ENCODE measurements around the gene ASCC1.
"Not testable (repeated sequence)": the region's sequence is repeated elsewhere in the genome, so short reads cannot be mapped to it uniquely, and the experiment has no call there.

ASCC1 gene

GRCh38 chr10:72221278-72221677, 5.2 kb upstream of the ASCC1 start:
- Histone ChIP-seq H3K27ac (ENCODE audit: low read depth in 2 of 2, low read length in 2 of 2) (no peak overlapping the region), H3K4me3 (ENCODE audit: low read length in 2 of 2) (no peak overlapping the region)

GRCh38 chr10:72220637-72221036, 4.6 kb upstream of the ASCC1 start:
- Histone ChIP-seq H3K27ac (ENCODE audit: low read depth in 2 of 2, low read length in 2 of 2) (no peak overlapping the region), H3K9ac (ENCODE audit: low read depth in 1 of 2, low read length in 2 of 2) (no peak overlapping the region), H3K4me3 (ENCODE audit: low read length in 2 of 2) (no peak overlapping the region), H3K27me3 (ENCODE audit: control insufficient read depth in 2 of 2, insufficient read depth in 2 of 2, low read length in 2 of 2) (no peaks in the 10 kb centered on the region), H3K36me3 (ENCODE audit: control insufficient read depth in 2 of 2, insufficient read depth in 2 of 2, low read length in 2 of 2) (peaks cover 10 to 11% of the 10 kb centered on the region in 2 donors), H3K9me3 (ENCODE audit: control insufficient read depth in 2 of 2, low read length in 2 of 2) (no peaks in the 10 kb centered on the region), H3K4me1 (ENCODE audit: control insufficient read depth in 2 of 2, insufficient read depth in 2 of 2, low read length in 2 of 2) (peaks cover 3 to 16% of the 10 kb centered on the region in 2 donors)

More at GRCh38 chr10:72221278-72221677, 5.2 kb upstream of the ASCC1 start:
- H3K9me3 ChIP-seq (ENCODE audit: control insufficient read depth in 2 of 2, low read length in 2 of 2), result no peaks in the 10 kb centered on the region
- no peak overlapping the region for H3K9ac ChIP-seq (ENCODE audit: low read depth in 1 of 2, low read length in 2 of 2)
- peaks cover 10 to 11% of the 10 kb centered on the region in 2 donors for H3K36me3 ChIP-seq (ENCODE audit: control insufficient read depth in 2 of 2, insufficient read depth in 2 of 2, low read length in 2 of 2)
- H3K4me1 ChIP-seq (ENCODE audit: control insufficient read depth in 2 of 2, insufficient read depth in 2 of 2, low read length in 2 of 2), result peaks cover 3 to 16% of the 10 kb centered on the region in 2 donors
- H3K27me3 ChIP-seq (ENCODE audit: control insufficient read depth in 2 of 2, insufficient read depth in 2 of 2, low read length in 2 of 2), result no peaks in the 10 kb centered on the region

GRCh38 chr10:72219235-72219814, 3.2 kb upstream of the ASCC1 start:
- Histone ChIP-seq H3K9me3 (ENCODE audit: control insufficient read depth in 2 of 2, low read length in 2 of 2) (no peaks in the 10 kb centered on the region), H3K4me3 (ENCODE audit: low read length in 2 of 2) (no peak overlapping the region), H3K27ac (ENCODE audit: low read depth in 2 of 2, low read length in 2 of 2) (peak overlapping the region in 1 of 2 donors; percentile 5), H3K36me3 (ENCODE audit: control insufficient read depth in 2 of 2, insufficient read depth in 2 of 2, low read length in 2 of 2) (peaks cover 4 to 7% of the 10 kb centered on the region in 2 donors), H3K9ac (ENCODE audit: low read depth in 1 of 2, low read length in 2 of 2) (no peak overlapping the region), H3K27me3 (ENCODE audit: control insufficient read depth in 2 of 2, insufficient read depth in 2 of 2, low read length in 2 of 2) (no peaks in the 10 kb centered on the region), H3K4me1 (ENCODE audit: control insufficient read depth in 2 of 2, insufficient read depth in 2 of 2, low read length in 2 of 2) (peaks cover 3 to 16% of the 10 kb centered on the region in 2 donors)

GRCh38 chr10:72218726-72219125, 2.6 kb upstream of the ASCC1 start:
- Histone ChIP-seq H3K9me3 (ENCODE audit: control insufficient read depth in 2 of 2, low read length in 2 of 2) (no peaks in the 10 kb centered on the region), H3K36me3 (ENCODE audit: control insufficient read depth in 2 of 2, insufficient read depth in 2 of 2, low read length in 2 of 2) (peaks cover 2 to 4% of the 10 kb centered on the region in 2 donors), H3K9ac (ENCODE audit: low read depth in 1 of 2, low read length in 2 of 2) (peak overlapping the region in 1 of 2 donors; percentile 29), H3K27me3 (ENCODE audit: control insufficient read depth in 2 of 2, insufficient read depth in 2 of 2, low read length in 2 of 2) (no peaks in the 10 kb centered on the region), H3K4me3 (ENCODE audit: low read length in 2 of 2) (no peak overlapping the region), H3K27ac (ENCODE audit: low read depth in 2 of 2, low read length in 2 of 2) (peak overlapping the region; percentile 18 to 35), H3K4me1 (ENCODE audit: control insufficient read depth in 2 of 2, insufficient read depth in 2 of 2, low read length in 2 of 2) (peaks cover 3 to 16% of the 10 kb centered on the region in 2 donors)

- Histone ChIP-seq H3K4me1 (ENCODE audit: control insufficient read depth in 2 of 2, insufficient read depth in 2 of 2, low read length in 2 of 2) (peaks cover 3 to 16% of the 10 kb centered on the region in 2 donors), H3K9ac (ENCODE audit: low read depth in 1 of 2, low read length in 2 of 2) (peak overlapping the region in 1 of 2 donors; percentile 29)
Measured at GRCh38 chr10:72218325-72218724, 2.2 kb upstream of the ASCC1 start.

GRCh38 chr10:72211832-72212231, 4.2 kb downstream of the ASCC1 start:
- not testable (repeated sequence) for H3K9ac ChIP-seq (ENCODE audit: low read depth in 1 of 2, low read length in 2 of 2); H3K4me1 ChIP-seq (ENCODE audit: control insufficient read depth in 2 of 2, insufficient read depth in 2 of 2, low read length in 2 of 2); H3K27ac ChIP-seq (ENCODE audit: low read depth in 2 of 2, low read length in 2 of 2); H3K9me3 ChIP-seq (ENCODE audit: control insufficient read depth in 2 of 2, low read length in 2 of 2); H3K27me3 ChIP-seq (ENCODE audit: control insufficient read depth in 2 of 2, insufficient read depth in 2 of 2, low read length in 2 of 2); H3K4me3 ChIP-seq (ENCODE audit: low read length in 2 of 2)
- H3K36me3 ChIP-seq (ENCODE audit: control insufficient read depth in 2 of 2, insufficient read depth in 2 of 2, low read length in 2 of 2), result peaks cover 9 to 17% of the 10 kb centered on the region in 2 donors

More at GRCh38 chr10:72218325-72218724, 2.2 kb upstream of the ASCC1 start:
- peaks cover 0 to 4% of the 10 kb centered on the region in 2 donors for H3K36me3 ChIP-seq (ENCODE audit: control insufficient read depth in 2 of 2, insufficient read depth in 2 of 2, low read length in 2 of 2)
- H3K27ac ChIP-seq (ENCODE audit: low read depth in 2 of 2, low read length in 2 of 2), result peak overlapping the region; percentile 18 to 35
- H3K27me3 ChIP-seq (ENCODE audit: control insufficient read depth in 2 of 2, insufficient read depth in 2 of 2, low read length in 2 of 2), result no peaks in the 10 kb centered on the region
- H3K9me3 ChIP-seq (ENCODE audit: control insufficient read depth in 2 of 2, low read length in 2 of 2), result no peaks in the 10 kb centered on the region
- H3K4me3 ChIP-seq (ENCODE audit: low read length in 2 of 2), result peak overlapping the region in 1 of 2 donors; percentile 39

GRCh38 chr10:72211381-72211780, 4.7 kb downstream of the ASCC1 start:
- H3K27ac ChIP-seq (ENCODE audit: low read depth in 2 of 2, low read length in 2 of 2); H3K4me1 ChIP-seq (ENCODE audit: control insufficient read depth in 2 of 2, insufficient read depth in 2 of 2, low read length in 2 of 2); H3K9ac ChIP-seq (ENCODE audit: low read depth in 1 of 2, low read length in 2 of 2); H3K27me3 ChIP-seq (ENCODE audit: control insufficient read depth in 2 of 2, insufficient read depth in 2 of 2, low read length in 2 of 2); H3K9me3 ChIP-seq (ENCODE audit: control insufficient read depth in 2 of 2, low read length in 2 of 2); H3K4me3 ChIP-seq (ENCODE audit: low read length in 2 of 2): not testable (repeated sequence)
- peaks cover 12 to 19% of the 10 kb centered on the region in 2 donors for H3K36me3 ChIP-seq (ENCODE audit: control insufficient read depth in 2 of 2, insufficient read depth in 2 of 2, low read length in 2 of 2)

- not testable (repeated sequence) for H3K27me3 ChIP-seq (ENCODE audit: control insufficient read depth in 2 of 2, insufficient read depth in 2 of 2, low read length in 2 of 2); H3K9me3 ChIP-seq (ENCODE audit: control insufficient read depth in 2 of 2, low read length in 2 of 2); H3K27ac ChIP-seq (ENCODE audit: low read depth in 2 of 2, low read length in 2 of 2); H3K9ac ChIP-seq (ENCODE audit: low read depth in 1 of 2, low read length in 2 of 2); H3K4me1 ChIP-seq (ENCODE audit: control insufficient read depth in 2 of 2, insufficient read depth in 2 of 2, low read length in 2 of 2); H3K4me3 ChIP-seq (ENCODE audit: low read length in 2 of 2)
- H3K36me3 ChIP-seq (ENCODE audit: control insufficient read depth in 2 of 2, insufficient read depth in 2 of 2, low read length in 2 of 2), result peaks cover 12 to 24% of the 10 kb centered on the region in 2 donors
Measured at GRCh38 chr10:72208526-72208925, 7.5 kb downstream of the ASCC1 start.

GRCh38 chr10:72206511-72207229, 9.4 kb downstream of the ASCC1 start:
- no peak overlapping the region for H3K9ac ChIP-seq (ENCODE audit: low read depth in 1 of 2, low read length in 2 of 2)
- H3K27ac ChIP-seq (ENCODE audit: low read depth in 2 of 2, low read length in 2 of 2), result no peak overlapping the region
- no peaks in the 10 kb centered on the region for H3K4me1 ChIP-seq (ENCODE audit: control insufficient read depth in 2 of 2, insufficient read depth in 2 of 2, low read length in 2 of 2)
- H3K4me3 ChIP-seq (ENCODE audit: low read length in 2 of 2), result no peak overlapping the region
- peaks cover 12 to 28% of the 10 kb centered on the region in 2 donors for H3K36me3 ChIP-seq (ENCODE audit: control insufficient read depth in 2 of 2, insufficient read depth in 2 of 2, low read length in 2 of 2)
- H3K27me3 ChIP-seq (ENCODE audit: control insufficient read depth in 2 of 2, insufficient read depth in 2 of 2, low read length in 2 of 2), result no peaks in the 10 kb centered on the region
- H3K9me3 ChIP-seq (ENCODE audit: control insufficient read depth in 2 of 2, low read length in 2 of 2), result no peaks in the 10 kb centered on the region

- Histone ChIP-seq H3K9me3 (ENCODE audit: control insufficient read depth in 2 of 2, low read length in 2 of 2) (no peaks in the 10 kb centered on the region), H3K4me3 (ENCODE audit: low read length in 2 of 2) (no peak overlapping the region), H3K27me3 (ENCODE audit: control insufficient read depth in 2 of 2, insufficient read depth in 2 of 2, low read length in 2 of 2) (no peaks in the 10 kb centered on the region), H3K36me3 (ENCODE audit: control insufficient read depth in 2 of 2, insufficient read depth in 2 of 2, low read length in 2 of 2) (peaks cover 7 to 29% of the 10 kb centered on the region in 2 donors), H3K27ac (ENCODE audit: low read depth in 2 of 2, low read length in 2 of 2) (no peak overlapping the region), H3K9ac (ENCODE audit: low read depth in 1 of 2, low read length in 2 of 2) (no peak overlapping the region), H3K4me1 (ENCODE audit: control insufficient read depth in 2 of 2, insufficient read depth in 2 of 2, low read length in 2 of 2) (no peaks in the 10 kb centered on the region)
Measured at GRCh38 chr10:72204724-72205123, 11.4 kb downstream of the ASCC1 start.
